Thyroid gland (tissue), 4 donors: ENCODE data around the gene AJAP1. TPM values are rescaled to one million over a fixed set of nuclear protein-coding genes. Genes with fewer than 3 reads are reported as not detected.

Experiments
- DNase-seq, 2 donors: peaks; one replicate each; pipeline ENCODE4 v3.0.0-alpha.2; 2019
- H3K27ac ChIP-seq, 3 donors: fragments of 200-600 bp; sonication (generic); 1 replicate in 2 of 3; 2 replicates in 1 of 3; pipeline ENCODE4 v1.5.1; 2016 to 2019; ENCODE audit warnings: mild to moderate bottlenecking in 1 of 3, moderate library complexity in 1 of 3
- H3K27me3 ChIP-seq: fragments of 200-600 bp; sonication (generic); one replicate; pipeline ENCODE4 v1.5.1; 2019
- H3K36me3 ChIP-seq, 2 donors: fragments of 200-600 bp; sonication (generic); one replicate each; pipeline ENCODE4 v1.5.1; 2016 to 2019
- H3K4me1 ChIP-seq, 2 donors: fragments of 200-600 bp; sonication (generic); one replicate each; pipeline ENCODE4 v1.5.1; 2017 to 2019
- H3K4me3 ChIP-seq, 3 donors: fragments of 200-600 bp; sonication (generic); replicated peaks in 1 of 3; 1 replicate in 2 of 3; 2 replicates in 1 of 3; pipeline ENCODE4 v1.5.1; 2016; ENCODE audit warnings: mild to moderate bottlenecking in 1 of 3
- H3K9me3 ChIP-seq: fragments of 200-600 bp; sonication (generic); one replicate; pipeline ENCODE4 v1.5.1; 2017
- CTCF ChIP-seq, 6 experiments: fragments of 200-600 bp in 3 of 6; fragments of 450-650 bp in 3 of 6; sonication (generic) in 3 of 6; IDR thresholded peaks; one replicate each; pipeline ENCODE4 v1.5.1; 2016 to 2019; ENCODE audit warnings: antibody characterized with exemption in 6 of 6, mild to moderate bottlenecking in 2 of 6, inconsistent platforms in 1 of 6, moderate library complexity in 1 of 6
- POLR2A ChIP-seq, 2 donors: fragments of 450-650 bp; IDR thresholded peaks; one replicate each; pipeline ENCODE4 v1.6.1; 2017; ENCODE audit warnings: antibody characterized with exemption in 2 of 2, mild to moderate bottlenecking in 2 of 2, moderate library complexity in 1 of 2
- WGBS, 2 donors: methylation state at CpG; one replicate each; pipeline ENCODE4 v1.1.5; 2017; 5-methylcytosine and 5-hydroxymethylcytosine counted together
- intact Hi-C: fragments of 100-400 bp; cut with DNase I; formaldehyde crosslinking; loops from one replicate; pipeline ENCODE4 v1.15.1; 2023
- total RNA-seq, 4 donors: library from RNA; depleted of rRNA; stranded (reverse); fragments of >200 nt; gene quantifications; one replicate each; pipeline ENCODE4 v1.2.3, GENCODE V29; 2016

The AJAP1 gene
- total RNA-seq, 4 donors from 2014 or later, result 0.22 to 1.6 (median 0.81) TPM

- TF ChIP-seq CTCF (IDR thresholded peaks at IDR 0.05), result no peak
- no peak for TF ChIP-seq POLR2A (IDR thresholded peaks at IDR 0.05)
- H3K36me3 ChIP-seq, result no peaks in the 10 kb centered on the region
- no peaks in the 10 kb centered on the region for H3K9me3 ChIP-seq
- 83 to 90% methylated on average over 7 of the region's 7 CpGs for WGBS, 2 donors
- H3K4me1 ChIP-seq, result no peaks in the 10 kb centered on the region
- intact Hi-C loops, result no loop called here
- no peaks in the 10 kb centered on the region for H3K27me3 ChIP-seq
- no peak overlapping the region for H3K27ac ChIP-seq
- no peak for DNase-seq
- H3K4me3 ChIP-seq, result no peak overlapping the region
Observed at GRCh38 chr1:4677608-4678007, 23.2 kb downstream of the AJAP1 start.

GRCh38 chr1:4678066-4678717 lies 23.8 kb downstream of the AJAP1 start:
- Histone ChIP-seq H3K27me3 (no peaks in the 10 kb centered on the region), H3K4me3 (no peak overlapping the region), H3K27ac (no peak overlapping the region), H3K9me3 (no peaks in the 10 kb centered on the region), H3K36me3 (no peaks in the 10 kb centered on the region), H3K4me1 (no peaks in the 10 kb centered on the region)
- intact Hi-C loops, result no loop called here
- 75 to 95% methylated on average over 3 of the region's 3 CpGs for WGBS, 2 donors
- no peak for DNase-seq
- TF ChIP-seq POLR2A (IDR thresholded peaks at IDR 0.05) (no peak), CTCF (IDR thresholded peaks at IDR 0.05) (no peak)

DNA sequence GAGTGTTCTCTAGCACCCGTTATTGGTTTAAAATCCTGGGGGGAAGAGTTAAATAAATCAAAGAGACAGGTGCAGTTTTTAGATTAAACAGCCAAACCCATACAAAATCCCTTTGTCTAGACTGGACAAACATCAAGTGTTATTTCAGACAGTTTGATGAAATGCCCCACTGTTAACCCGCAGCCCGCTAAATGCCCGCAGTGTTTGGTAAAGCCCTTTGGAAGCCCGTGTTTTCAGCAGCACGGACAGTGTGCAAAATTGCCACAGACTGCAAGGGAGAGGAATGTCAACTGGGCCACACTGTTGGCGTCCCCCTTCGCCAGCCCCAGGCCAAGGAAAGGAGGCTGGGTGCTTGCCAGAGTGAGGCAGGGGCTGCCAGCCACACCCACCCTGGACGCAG lies 26.6 kb downstream of the AJAP1 start:
- H3K9me3 ChIP-seq, result no peaks in the 10 kb centered on the region
- 86% methylated on average over 7 to 8 of the region's 9 CpGs for WGBS, 2 donors
- H3K36me3 ChIP-seq, result no peaks in the 10 kb centered on the region
- no peak overlapping the region for H3K4me3 ChIP-seq
- no peak overlapping the region for H3K27ac ChIP-seq
- intact Hi-C loops, result no loop called here
- no peaks in the 10 kb centered on the region for H3K4me1 ChIP-seq
- DNase-seq, result no peak
- TF ChIP-seq CTCF (IDR thresholded peaks at IDR 0.05), result no peak
- TF ChIP-seq POLR2A (IDR thresholded peaks at IDR 0.05), result no peak
- no peaks in the 10 kb centered on the region for H3K27me3 ChIP-seq

DNA sequence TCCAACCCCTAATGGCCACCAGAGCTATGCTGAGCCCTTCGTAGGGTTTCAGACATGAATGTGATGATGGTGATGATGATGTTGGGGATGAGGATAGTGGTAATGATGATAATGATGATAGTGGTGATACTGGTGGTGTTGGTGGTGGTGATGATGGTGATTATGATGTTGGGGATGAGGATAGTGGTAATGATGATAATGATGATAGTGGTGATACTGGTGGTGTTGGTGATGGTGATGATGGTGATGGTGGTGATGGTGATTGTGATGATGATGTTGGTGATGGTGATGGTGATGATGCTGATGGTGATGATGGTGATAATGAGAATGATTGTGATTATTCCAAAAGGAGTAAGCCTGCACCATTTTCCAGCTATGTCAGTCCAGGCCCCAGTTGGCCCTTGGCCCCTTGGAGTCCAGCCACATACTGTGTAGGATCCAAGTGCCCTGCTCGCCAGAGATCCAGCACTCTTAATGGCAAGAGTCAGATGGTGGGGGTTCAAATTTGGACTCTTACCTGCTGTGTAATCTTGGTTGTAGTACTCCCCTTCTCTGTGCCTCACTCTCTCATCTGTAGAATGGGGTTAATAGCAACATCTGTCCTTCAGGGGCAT lies 28.3 kb downstream of the AJAP1 start:
- H3K9me3 ChIP-seq, result no peaks in the 10 kb centered on the region
- H3K27ac ChIP-seq, result no peak overlapping the region
- intact Hi-C loops, result no loop called here
- DNase-seq, result no peak
- no peaks in the 10 kb centered on the region for H3K4me1 ChIP-seq
- H3K4me3 ChIP-seq, result no peak overlapping the region
- WGBS, 2 donors, result 77 to 92% methylated on average over 2 of the region's 2 CpGs
- TF ChIP-seq POLR2A (IDR thresholded peaks at IDR 0.05) (no peak), CTCF (IDR thresholded peaks at IDR 0.05) (no peak)
- no peaks in the 10 kb centered on the region for H3K27me3 ChIP-seq
- H3K36me3 ChIP-seq, result no peaks in the 10 kb centered on the region

- WGBS, 2 donors, result 78 to 86% methylated on average over 8 of the region's 8 CpGs
- H3K27me3 ChIP-seq, result no peaks in the 10 kb centered on the region
- no peak for DNase-seq
Observed at GRCh38 chr1:4684136-4684535, 29.7 kb downstream of the AJAP1 start.

More at GRCh38 chr1:4684136-4684535, 29.7 kb downstream of the AJAP1 start:
- Histone ChIP-seq H3K36me3 (no peaks in the 10 kb centered on the region), H3K9me3 (no peaks in the 10 kb centered on the region), H3K4me3 (no peak overlapping the region), H3K27ac (no peak overlapping the region), H3K4me1 (no peaks in the 10 kb centered on the region)
- TF ChIP-seq CTCF (IDR thresholded peaks at IDR 0.05) (no peak), POLR2A (IDR thresholded peaks at IDR 0.05) (no peak)
- intact Hi-C loops, result no loop called here
